GM20431 (cell line): ENCODE results near the gene SCYGR1.

Experiments used
- in situ Hi-C: fragments of 300-500 bp; cut with MseI, MboI; formaldehyde crosslinking; loops from one replicate; pipeline ENCODE4 v1.15.0; 2020; ENCODE audit warnings: low sequenced_read_pairs; ENCODE audit not compliant: unreplicated experiment

Gene SCYGR1

DNA sequence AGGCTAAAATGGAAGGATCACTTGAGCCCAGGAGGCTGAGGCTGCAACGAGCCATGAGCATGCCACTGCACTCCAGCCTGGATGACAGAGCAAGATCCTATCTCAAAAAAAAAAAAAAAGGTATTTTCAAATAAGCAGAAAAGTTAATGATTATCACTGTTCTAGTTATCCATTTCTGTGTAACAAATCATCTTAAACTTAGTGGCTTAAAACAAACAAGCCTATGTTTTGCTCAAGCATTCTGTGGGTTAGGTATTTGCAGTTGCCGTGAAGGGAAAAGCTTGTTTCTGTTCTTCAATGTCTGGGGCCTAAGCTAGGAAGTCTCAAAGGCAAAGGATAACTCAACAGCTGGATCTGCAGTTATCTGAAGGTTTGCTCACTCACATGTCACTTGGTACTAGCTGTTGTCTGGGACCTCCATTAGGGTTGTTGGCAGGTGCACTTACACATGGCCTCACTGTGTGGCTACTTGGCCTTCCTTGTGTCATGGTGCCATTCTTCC is 48.6 kb downstream of the SCYGR1 start:
- in situ Hi-C loops: no loop called here
